K562 (cell line): ENCODE measurements around the gene SLK. TPM values are rescaled to one million over a fixed set of nuclear protein-coding genes. Genes with fewer than 3 reads are reported as not detected.

Experiments used
- BMI1 ChIP-seq: fragments of 150-350 bp; IDR thresholded peaks from 2 replicates; pipeline ENCODE4 v1.6.1; 2014; ENCODE audit warnings: low read length
- IRF2 ChIP-seq: sonication (generic); formaldehyde crosslinking; IDR thresholded peaks from 2 replicates; pipeline ENCODE4 v1.8.1; 2022; ENCODE audit warnings: mild to moderate bottlenecking, missing genetic modification reagents
- MCM7 ChIP-seq, 2 experiments: fragments of 450-650 bp; IDR thresholded peaks; 2 replicates each; pipeline ENCODE4 v1.6.1; 2016 to 2018
- MTA1 ChIP-seq: fragments of 450-650 bp; IDR thresholded peaks from 2 replicates; pipeline ENCODE4 v1.6.1; 2017; ENCODE audit warnings: borderline replicate concordance
- MYNN ChIP-seq, 2 experiments: sonication (generic); formaldehyde crosslinking in 1 of 2; IDR thresholded peaks; 2 replicates each; pipeline versions ENCODE4 v1.5.0 to v1.6.1; 2016 to 2020; ENCODE audit warnings: antibody characterized with exemption in 1 of 2, missing genetic modification reagents in 1 of 2
- PHB2 ChIP-seq: fragments of 450-650 bp; IDR thresholded peaks from 2 replicates; pipeline ENCODE4 v1.6.1; 2017; ENCODE audit warnings: low read depth
- PML ChIP-seq: IDR thresholded peaks from 2 replicates; pipeline ENCODE4 v1.6.1; 2012; ENCODE audit warnings: low read length, inconsistent platforms
- TCF3 ChIP-seq: sonication (generic); formaldehyde crosslinking; IDR thresholded peaks from 2 replicates; pipeline ENCODE4 v1.4.0; 2020; ENCODE audit warnings: mild to moderate bottlenecking, missing genetic modification reagents
- ZNF24 ChIP-seq: fragments of 450-650 bp; IDR thresholded peaks from 2 replicates; pipeline ENCODE4 v1.6.1; 2016
- polyA plus RNA-seq, 8 experiments: library from polyadenylated mRNA; depleted of rRNA in 4 of 8; stranded (reverse) in 5 of 8; unstranded in 3 of 8; fragments of >200 nt; fragmentation: Nextera tagmentation in 2 of 8; fragmentation: Illumina TruSeq in 1 of 8; extraction: Ambion mirVana in 2 of 8; extraction: Trizol in 1 of 8; gene quantifications; 2 replicates each; pipeline versions ENCODE4 v1.2.1 to v1.2.3, GENCODE V29; 2011 to 2014; ENCODE audit warnings: inconsistent platforms in 1 of 8, missing spikeins in 1 of 8
- total RNA-seq, 7 experiments: library from RNA; depleted of rRNA in 6 of 7; stranded (reverse); fragments of >200 nt in 6 of 7; fragmentation: Illumina TruSeq in 2 of 7; extraction: Trizol in 2 of 7; gene quantifications; 2 replicates each; pipeline versions ENCODE4 v1.2.1 to v1.2.3, GENCODE V29; 2011 to 2021; ENCODE audit warnings: low replicate concordance in 1 of 7
- TF ChIP-seq, protein P1 (sequence below): fragments of 200-600 bp; sonication (generic); IDR thresholded peaks from one replicate; pipeline ENCODE4 v1.6.1; 2012; ENCODE audit warnings: mild to moderate bottlenecking, low read depth, low read length, inconsistent platforms
- TF ChIP-seq, protein P2 (sequence below): fragments of 450-650 bp; IDR thresholded peaks from 2 replicates; pipeline ENCODE4 v1.6.1; 2018; ENCODE audit warnings: mild to moderate bottlenecking, low read depth; ENCODE audit not compliant: partially characterized antibody
- TF ChIP-seq, protein P3 (sequence below): fragments of 250-450 bp; sonication (Bioruptor Pico); IDR thresholded peaks from 2 replicates; pipeline ENCODE4 v1.8.0; 2021; ENCODE audit warnings: borderline replicate concordance, mild to moderate bottlenecking, moderate library complexity; ENCODE audit not compliant: poor library complexity, severe bottlenecking
- TF ChIP-seq, protein P4 (sequence below): sonication (generic); formaldehyde crosslinking; IDR thresholded peaks from 2 replicates; pipeline ENCODE4 v1.8.0; 2022; ENCODE audit warnings: mild to moderate bottlenecking, missing genetic modification reagents

Gene SLK
- total and polyA plus RNA-seq, 9 of the 15 experiments (the other 6 are each of a cell fraction or from before 2014, with no cell fraction given): 8.2 to 40.0 (median 23.4) TPM

DNA sequence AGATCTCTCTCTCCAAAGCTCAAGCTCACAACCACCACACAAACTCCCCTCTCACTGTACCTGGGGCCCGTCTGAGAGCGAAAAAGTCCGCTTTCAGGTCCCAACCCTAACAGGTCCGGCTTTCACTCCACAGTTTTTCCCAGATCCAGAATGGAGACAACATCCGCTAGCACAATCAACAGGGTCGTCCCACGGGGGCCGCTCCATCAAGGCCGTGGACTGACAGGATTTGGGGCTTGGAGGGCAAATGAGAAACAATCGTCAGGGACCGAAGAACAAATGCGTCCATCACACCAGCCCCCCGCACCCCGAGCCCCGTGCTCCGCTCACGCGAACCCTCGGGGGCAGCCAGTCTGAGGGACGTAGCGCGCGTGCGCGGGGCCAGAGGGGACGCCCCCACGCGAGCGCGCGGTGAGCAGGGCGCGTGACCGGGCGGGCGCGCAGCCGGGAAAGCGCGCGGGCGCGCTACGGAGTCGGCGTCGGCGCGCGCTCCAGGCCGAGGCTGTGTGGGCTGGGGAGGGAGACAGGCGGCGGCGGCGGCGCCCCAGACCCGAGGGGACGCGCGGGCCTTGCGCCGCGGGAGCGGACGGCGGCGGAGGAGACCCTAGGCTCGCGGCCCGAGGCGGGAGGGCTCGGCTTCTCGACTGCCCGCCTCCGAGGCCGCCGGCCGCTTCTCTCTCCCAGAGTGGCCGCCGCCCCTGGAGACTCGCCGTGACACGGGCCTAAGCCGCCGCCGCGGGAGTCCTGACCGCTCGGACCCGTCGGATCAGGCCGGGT lies at the start of gene SLK (continued):
- TF ChIP-seq TCF3 (CRISPR knock-in tag) (no peak), ZNF24 (no peak), MCM7 (IDR thresholded peaks at IDR 0.05) (no peak), PML (no peak; the same call in 1 of the 2 replicates), MYNN (IDR thresholded peaks at IDR 0.05) (no peak), MYNN (CRISPR knock-in tag; IDR thresholded peaks at IDR 0.05) (no peak), BMI1 (no peak), IRF2 (CRISPR knock-in tag) (no peak), PHB2 (no peak), MTA1 (no peak)
- TF ChIP-seq, protein P1, sequence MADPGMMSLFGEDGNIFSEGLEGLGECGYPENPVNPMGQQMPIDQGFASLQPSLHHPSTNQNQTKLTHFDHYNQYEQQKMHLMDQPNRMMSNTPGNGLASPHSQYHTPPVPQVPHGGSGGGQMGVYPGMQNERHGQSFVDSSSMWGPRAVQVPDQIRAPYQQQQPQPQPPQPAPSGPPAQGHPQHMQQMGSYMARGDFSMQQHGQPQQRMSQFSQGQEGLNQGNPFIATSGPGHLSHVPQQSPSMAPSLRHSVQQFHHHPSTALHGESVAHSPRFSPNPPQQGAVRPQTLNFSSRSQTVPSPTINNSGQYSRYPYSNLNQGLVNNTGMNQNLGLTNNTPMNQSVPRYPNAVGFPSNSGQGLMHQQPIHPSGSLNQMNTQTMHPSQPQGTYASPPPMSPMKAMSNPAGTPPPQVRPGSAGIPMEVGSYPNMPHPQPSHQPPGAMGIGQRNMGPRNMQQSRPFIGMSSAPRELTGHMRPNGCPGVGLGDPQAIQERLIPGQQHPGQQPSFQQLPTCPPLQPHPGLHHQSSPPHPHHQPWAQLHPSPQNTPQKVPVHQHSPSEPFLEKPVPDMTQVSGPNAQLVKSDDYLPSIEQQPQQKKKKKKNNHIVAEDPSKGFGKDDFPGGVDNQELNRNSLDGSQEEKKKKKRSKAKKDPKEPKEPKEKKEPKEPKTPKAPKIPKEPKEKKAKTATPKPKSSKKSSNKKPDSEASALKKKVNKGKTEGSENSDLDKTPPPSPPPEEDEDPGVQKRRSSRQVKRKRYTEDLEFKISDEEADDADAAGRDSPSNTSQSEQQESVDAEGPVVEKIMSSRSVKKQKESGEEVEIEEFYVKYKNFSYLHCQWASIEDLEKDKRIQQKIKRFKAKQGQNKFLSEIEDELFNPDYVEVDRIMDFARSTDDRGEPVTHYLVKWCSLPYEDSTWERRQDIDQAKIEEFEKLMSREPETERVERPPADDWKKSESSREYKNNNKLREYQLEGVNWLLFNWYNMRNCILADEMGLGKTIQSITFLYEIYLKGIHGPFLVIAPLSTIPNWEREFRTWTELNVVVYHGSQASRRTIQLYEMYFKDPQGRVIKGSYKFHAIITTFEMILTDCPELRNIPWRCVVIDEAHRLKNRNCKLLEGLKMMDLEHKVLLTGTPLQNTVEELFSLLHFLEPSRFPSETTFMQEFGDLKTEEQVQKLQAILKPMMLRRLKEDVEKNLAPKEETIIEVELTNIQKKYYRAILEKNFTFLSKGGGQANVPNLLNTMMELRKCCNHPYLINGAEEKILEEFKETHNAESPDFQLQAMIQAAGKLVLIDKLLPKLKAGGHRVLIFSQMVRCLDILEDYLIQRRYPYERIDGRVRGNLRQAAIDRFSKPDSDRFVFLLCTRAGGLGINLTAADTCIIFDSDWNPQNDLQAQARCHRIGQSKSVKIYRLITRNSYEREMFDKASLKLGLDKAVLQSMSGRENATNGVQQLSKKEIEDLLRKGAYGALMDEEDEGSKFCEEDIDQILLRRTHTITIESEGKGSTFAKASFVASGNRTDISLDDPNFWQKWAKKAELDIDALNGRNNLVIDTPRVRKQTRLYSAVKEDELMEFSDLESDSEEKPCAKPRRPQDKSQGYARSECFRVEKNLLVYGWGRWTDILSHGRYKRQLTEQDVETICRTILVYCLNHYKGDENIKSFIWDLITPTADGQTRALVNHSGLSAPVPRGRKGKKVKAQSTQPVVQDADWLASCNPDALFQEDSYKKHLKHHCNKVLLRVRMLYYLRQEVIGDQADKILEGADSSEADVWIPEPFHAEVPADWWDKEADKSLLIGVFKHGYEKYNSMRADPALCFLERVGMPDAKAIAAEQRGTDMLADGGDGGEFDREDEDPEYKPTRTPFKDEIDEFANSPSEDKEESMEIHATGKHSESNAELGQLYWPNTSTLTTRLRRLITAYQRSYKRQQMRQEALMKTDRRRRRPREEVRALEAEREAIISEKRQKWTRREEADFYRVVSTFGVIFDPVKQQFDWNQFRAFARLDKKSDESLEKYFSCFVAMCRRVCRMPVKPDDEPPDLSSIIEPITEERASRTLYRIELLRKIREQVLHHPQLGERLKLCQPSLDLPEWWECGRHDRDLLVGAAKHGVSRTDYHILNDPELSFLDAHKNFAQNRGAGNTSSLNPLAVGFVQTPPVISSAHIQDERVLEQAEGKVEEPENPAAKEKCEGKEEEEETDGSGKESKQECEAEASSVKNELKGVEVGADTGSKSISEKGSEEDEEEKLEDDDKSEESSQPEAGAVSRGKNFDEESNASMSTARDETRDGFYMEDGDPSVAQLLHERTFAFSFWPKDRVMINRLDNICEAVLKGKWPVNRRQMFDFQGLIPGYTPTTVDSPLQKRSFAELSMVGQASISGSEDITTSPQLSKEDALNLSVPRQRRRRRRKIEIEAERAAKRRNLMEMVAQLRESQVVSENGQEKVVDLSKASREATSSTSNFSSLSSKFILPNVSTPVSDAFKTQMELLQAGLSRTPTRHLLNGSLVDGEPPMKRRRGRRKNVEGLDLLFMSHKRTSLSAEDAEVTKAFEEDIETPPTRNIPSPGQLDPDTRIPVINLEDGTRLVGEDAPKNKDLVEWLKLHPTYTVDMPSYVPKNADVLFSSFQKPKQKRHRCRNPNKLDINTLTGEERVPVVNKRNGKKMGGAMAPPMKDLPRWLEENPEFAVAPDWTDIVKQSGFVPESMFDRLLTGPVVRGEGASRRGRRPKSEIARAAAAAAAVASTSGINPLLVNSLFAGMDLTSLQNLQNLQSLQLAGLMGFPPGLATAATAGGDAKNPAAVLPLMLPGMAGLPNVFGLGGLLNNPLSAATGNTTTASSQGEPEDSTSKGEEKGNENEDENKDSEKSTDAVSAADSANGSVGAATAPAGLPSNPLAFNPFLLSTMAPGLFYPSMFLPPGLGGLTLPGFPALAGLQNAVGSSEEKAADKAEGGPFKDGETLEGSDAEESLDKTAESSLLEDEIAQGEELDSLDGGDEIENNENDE: no peak
- TF ChIP-seq, protein P2, sequence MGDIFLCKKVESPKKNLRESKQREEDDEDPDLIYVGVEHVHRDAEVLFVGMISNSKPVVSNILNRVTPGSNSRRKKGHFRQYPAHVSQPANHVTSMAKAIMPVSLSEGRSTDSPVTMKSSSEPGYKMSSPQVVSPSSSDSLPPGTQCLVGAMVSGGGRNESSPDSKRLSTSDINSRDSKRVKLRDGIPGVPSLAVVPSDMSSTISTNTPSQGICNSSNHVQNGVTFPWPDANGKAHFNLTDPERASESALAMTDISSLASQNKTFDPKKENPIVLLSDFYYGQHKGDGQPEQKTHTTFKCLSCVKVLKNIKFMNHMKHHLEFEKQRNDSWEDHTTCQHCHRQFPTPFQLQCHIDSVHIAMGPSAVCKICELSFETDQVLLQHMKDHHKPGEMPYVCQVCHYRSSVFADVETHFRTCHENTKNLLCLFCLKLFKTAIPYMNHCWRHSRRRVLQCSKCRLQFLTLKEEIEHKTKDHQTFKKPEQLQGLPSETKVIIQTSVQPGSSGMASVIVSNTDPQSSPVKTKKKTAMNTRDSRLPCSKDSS: no peak
- TF ChIP-seq, protein P3, sequence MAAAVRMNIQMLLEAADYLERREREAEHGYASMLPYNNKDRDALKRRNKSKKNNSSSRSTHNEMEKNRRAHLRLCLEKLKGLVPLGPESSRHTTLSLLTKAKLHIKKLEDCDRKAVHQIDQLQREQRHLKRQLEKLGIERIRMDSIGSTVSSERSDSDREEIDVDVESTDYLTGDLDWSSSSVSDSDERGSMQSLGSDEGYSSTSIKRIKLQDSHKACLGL (CRISPR knock-in tag): no peak
- TF ChIP-seq, protein P4, sequence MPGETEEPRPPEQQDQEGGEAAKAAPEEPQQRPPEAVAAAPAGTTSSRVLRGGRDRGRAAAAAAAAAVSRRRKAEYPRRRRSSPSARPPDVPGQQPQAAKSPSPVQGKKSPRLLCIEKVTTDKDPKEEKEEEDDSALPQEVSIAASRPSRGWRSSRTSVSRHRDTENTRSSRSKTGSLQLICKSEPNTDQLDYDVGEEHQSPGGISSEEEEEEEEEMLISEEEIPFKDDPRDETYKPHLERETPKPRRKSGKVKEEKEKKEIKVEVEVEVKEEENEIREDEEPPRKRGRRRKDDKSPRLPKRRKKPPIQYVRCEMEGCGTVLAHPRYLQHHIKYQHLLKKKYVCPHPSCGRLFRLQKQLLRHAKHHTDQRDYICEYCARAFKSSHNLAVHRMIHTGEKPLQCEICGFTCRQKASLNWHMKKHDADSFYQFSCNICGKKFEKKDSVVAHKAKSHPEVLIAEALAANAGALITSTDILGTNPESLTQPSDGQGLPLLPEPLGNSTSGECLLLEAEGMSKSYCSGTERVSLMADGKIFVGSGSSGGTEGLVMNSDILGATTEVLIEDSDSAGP (CRISPR knock-in tag): no peak
